ENCODE measurements around the gene NPB. TPM values are rescaled to one million over a fixed set of nuclear protein-coding genes. Genes with fewer than 3 reads are reported as not detected.

The NPB gene
- total and polyA plus RNA-seq, 4 donors = 0.15 to 0.92 (median 0.55) TPM

- peaks cover 17 to 53% (median 41%) of the 10 kb centered on the region in 4 donors for H3K4me1 ChIP-seq (ENCODE audit: control insufficient read depth in 4 of 4, insufficient read depth in 4 of 4, low read length in 3 of 4)
- H3K36me3 ChIP-seq (ENCODE audit: control insufficient read depth in 4 of 4, insufficient read depth in 3 of 4, low read depth in 1 of 4, low read length in 3 of 4) = peaks cover 0 to 6% (median 2%) of the 10 kb centered on the region in 4 donors
- peak; percentile 50 for DNase-seq (ENCODE audit: low spot score)
- no peaks in the 10 kb centered on the region for H3K9me3 ChIP-seq (ENCODE audit: control insufficient read depth in 4 of 4, low read length in 3 of 4)
- H3K9ac ChIP-seq (ENCODE audit: low read depth in 1 of 2, low read length in 2 of 2) = peak overlapping the region; percentile 70 to 88
- H3K4me3 ChIP-seq (ENCODE audit: low read depth in 1 of 3, low read length in 3 of 3) = peak overlapping the region; percentile 77 to 89 (median 84)
- TF ChIP-seq ZBTB33 (IDR thresholded peaks at IDR 0.05) (no peak), MAX (IDR thresholded peaks at IDR 0.05) (no peak), HNF4G (IDR thresholded peaks at IDR 0.05) (no peak), NR2F2 (IDR thresholded peaks at IDR 0.05) (no peak), SP1 (IDR thresholded peaks at IDR 0.05) (no peak), EGR1 (IDR thresholded peaks at IDR 0.05; ENCODE audit: low read depth in 2 of 2) (no peak), CTCF (IDR thresholded peaks at IDR 0.05; ENCODE audit: low read depth, low read length, missing input control) (no peak), TAF1 (conservative IDR thresholded peaks at IDR 0.05) (no peak), YY1 (IDR thresholded peaks at IDR 0.05) (no peak), HNF4A (conservative IDR thresholded peaks at IDR 0.05) (no peak), FOXA1 (IDR thresholded peaks at IDR 0.05) (no peak), RAD21 (IDR thresholded peaks at IDR 0.05) (no peak), FOXA2 (IDR thresholded peaks at IDR 0.05) (no peak), ATF3 (IDR thresholded peaks at IDR 0.05) (no peak), GABPA (IDR thresholded peaks at IDR 0.05 in 1 of 2, conservative IDR thresholded peaks at IDR 0.05 in 1 of 2) (no peak)
- no peaks in the 10 kb centered on the region for H3K27me3 ChIP-seq (ENCODE audit: control insufficient read depth in 4 of 4, insufficient read depth in 4 of 4, low read length in 3 of 4)
- 2% methylated on average over 65 of the region's 65 CpGs for WGBS
- H3K27ac ChIP-seq (ENCODE audit: low read depth in 1 of 2, low read length in 2 of 2) = peak overlapping the region; percentile 91 to 92
Measured at GRCh38 chr17:81870131-81870980, 31.7 kb upstream of the NPB start.

GRCh38 chr17:81870981-81871386 lies 31.1 kb upstream of the NPB start, which contains the start of gene ARHGDIA:
Gene ARHGDIA (minus strand): TSS chr17:81871337. CDS start chr17:81869930, 1,407 bp downstream.
- no peak for DNase-seq (ENCODE audit: low spot score)
- Histone ChIP-seq H3K4me1 (ENCODE audit: control insufficient read depth in 4 of 4, insufficient read depth in 4 of 4, low read length in 3 of 4) (peaks cover 15 to 49% (median 38%) of the 10 kb centered on the region in 4 donors), H3K27ac (ENCODE audit: low read depth in 1 of 2, low read length in 2 of 2) (peak within 1 kb of the TSS; percentile 94 to 100), H3K27me3 (ENCODE audit: control insufficient read depth in 4 of 4, insufficient read depth in 4 of 4, low read length in 3 of 4) (no peaks in the 10 kb centered on the region), H3K9me3 (ENCODE audit: control insufficient read depth in 4 of 4, low read length in 3 of 4) (no peaks in the 10 kb centered on the region), H3K4me3 (ENCODE audit: low read depth in 1 of 3, low read length in 3 of 3) (peak within 1 kb of the TSS; percentile 77 to 89 (median 84)), H3K36me3 (ENCODE audit: control insufficient read depth in 4 of 4, insufficient read depth in 3 of 4, low read depth in 1 of 4, low read length in 3 of 4) (peaks cover 0 to 6% (median 2%) of the 10 kb centered on the region in 4 donors), H3K9ac (ENCODE audit: low read depth in 1 of 2, low read length in 2 of 2) (peak within 1 kb of the TSS; percentile 86 to 97)
- TF ChIP-seq JUND (IDR thresholded peaks at IDR 0.05) (no peak), YY1 (IDR thresholded peaks at IDR 0.05) (no peak), RAD21 (IDR thresholded peaks at IDR 0.05) (no peak), HNF4G (IDR thresholded peaks at IDR 0.05) (no peak)
- 2% methylated on average over 64 of the region's 64 CpGs for WGBS

All from liver (tissue), 9 donors.